ENCODE measurements around the gene TEDDM1.
"Not testable (repeated sequence)": the region's sequence is repeated elsewhere in the genome, so short reads cannot be mapped to it uniquely, and the experiment has no call there.

The TEDDM1 gene

DNA sequence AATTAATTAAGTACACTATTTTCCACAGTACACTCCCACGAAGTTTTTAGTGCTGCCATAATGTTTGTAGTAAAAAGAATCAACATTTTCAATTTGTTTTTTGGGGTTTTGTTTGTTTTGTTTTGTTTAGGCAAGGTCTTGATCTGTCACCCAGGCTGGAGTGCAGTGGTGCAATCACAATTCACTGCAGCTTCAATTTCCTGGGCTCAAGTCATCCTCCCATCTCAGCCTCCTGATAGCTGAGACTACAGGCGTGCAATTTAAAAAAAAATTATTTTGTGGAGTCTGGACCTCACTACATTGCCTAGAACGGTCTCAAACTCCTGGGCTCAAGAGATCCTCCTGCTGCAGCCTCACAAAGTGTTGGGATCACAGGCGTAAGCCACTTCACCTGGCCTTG, 20.3 kb downstream of the TEDDM1 start:
- no peak for DNase-seq (ENCODE audit: low read depth)

DNA sequence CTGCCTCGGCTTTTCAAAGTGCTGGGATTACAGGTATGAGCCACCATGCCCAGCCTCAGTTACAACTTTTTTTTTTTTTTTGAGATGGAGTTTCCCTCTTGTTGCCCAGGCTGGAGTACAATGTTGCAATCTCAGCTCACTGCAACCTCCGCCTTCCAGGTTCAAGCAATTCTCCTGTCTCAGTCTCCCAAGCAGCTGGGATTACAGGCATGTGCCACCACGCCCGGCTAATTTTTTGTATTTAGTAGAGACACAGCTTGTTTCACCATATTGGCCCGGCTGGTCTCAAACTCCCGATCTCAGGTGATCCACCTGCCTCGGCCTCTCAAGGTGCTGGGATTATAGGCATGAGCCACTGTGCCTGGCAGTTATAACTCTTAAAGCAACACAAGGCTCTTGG, 20.7 kb downstream of the TEDDM1 start:
- DNase-seq (ENCODE audit: low read depth) = not testable (repeated sequence)

DNA sequence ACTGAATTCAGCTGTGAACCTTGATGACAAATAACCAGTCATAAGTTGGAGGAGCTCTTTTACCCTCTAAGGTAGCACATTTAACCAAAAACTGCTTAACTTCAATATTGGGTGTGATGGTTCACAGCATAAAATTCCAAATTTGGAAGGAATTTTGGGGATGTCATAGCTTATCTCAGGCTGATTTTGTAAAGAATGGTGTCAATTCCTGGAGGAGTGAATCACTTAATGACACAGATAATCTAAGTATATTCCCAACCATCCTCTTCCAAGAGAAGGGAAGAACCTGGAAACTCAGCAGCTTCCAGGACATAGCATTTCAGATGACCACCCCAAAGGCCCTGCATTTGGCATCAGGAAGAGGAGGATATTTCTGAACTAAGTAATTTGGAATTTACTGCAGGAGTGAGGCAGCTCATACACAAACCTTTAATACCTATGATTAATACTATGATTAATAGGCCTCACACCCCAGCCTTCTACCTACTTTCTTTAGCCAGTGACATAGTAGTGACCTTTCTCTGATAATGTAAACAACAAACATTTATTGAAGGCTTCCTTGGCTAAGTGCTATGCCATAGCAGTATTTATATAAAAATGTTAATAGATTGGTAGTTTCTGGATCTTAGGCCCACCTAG, 23.4 kb downstream of the TEDDM1 start:
- no peak for DNase-seq (ENCODE audit: low read depth)

DNA sequence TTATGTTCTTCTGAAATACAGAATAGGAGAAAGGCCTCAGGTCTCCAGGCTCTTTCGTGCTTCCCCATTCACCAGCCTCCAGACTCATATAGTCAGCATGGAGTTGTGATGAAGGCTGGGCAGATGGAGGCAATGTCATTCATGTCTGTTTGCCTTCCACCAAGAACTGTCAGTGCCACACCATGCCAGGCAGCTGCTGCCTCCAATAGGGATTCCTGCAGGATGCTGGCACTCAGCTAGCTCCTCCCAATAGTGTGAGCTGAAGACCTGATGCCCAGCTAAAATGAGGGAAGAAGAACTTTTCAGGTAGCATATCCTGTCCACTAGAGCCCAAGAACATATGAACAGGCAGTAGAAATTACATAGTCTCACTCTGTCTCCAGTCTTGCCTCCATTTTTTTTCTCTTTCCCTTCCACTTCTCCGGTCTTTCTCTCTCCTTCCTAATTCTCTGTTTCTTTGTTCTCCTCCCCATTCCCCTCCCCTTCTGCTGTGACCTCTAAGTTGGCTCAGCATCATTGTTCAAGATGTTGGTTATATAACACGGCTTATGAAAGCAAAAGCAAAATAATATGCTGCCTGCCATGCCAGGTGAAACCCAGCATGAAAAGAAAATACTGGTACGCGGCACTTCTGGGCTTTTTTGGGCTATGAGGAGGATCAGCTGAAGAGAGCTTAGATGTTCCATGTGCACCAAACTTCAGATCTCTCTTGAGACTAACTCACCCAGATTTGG, 26.2 kb downstream of the TEDDM1 start:
- DNase-seq (ENCODE audit: low read depth) = no peak

DNA sequence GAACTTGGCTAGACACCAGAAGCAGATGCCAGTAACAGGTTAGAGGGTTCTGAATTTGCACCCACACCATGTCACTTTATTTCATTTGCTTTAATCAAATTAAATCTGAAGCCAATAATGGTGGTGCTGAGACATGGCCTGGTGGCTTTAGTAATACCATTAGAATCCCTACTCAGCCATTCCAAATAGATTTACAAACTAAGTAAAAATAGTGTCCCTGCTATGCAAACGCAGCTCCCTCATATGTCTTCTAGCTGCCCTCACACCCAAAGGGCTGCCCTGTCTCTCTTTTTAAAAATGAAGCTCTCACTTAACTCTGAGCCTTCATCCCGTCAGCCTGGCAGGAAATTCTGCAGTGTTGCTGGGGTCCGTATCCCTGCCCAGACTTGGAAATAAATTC, 29.9 kb downstream of the TEDDM1 start:
- DNase-seq (ENCODE audit: low read depth) = no peak

DNA sequence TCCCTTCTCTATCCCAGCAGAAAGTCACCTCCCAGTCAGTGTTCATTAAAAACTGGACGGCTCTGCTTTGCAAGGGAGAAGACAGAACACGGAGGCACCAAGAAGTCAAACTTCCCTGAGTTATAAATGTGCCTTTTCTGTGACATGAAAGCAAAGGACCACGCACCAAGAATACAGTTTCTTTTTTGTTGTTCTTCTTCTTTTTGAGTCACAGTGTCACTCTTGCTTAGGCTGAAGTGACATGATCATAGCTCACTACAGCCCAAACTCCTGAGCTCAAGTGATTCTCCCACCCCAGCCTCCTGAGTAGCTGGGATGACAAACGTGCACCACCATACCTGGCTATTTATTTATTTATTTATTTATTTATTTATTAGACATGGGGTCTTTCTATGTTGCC, 31.6 kb downstream of the TEDDM1 start:
- no peak for DNase-seq (ENCODE audit: low read depth)

DNA sequence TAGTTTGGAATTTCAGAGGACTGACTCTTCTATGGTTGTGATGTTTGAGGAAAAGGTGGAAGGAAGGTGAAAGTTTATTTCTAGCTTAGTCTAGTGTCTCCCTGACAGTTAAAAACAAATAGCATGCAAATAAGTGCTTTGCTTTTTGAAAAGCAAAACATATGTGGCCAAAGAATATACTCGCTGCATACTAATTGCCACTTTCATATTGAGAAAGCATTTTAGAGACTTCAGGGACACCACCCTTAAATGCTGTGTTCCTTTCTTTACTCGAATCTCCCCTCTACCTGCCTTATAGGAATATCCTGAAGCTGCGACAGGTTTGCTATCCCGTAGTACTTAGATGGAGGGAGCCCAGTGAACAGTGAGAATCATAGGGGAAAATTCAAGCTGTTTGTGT, 32.1 kb downstream of the TEDDM1 start:
- DNase-seq (ENCODE audit: low read depth) = no peak

DNA sequence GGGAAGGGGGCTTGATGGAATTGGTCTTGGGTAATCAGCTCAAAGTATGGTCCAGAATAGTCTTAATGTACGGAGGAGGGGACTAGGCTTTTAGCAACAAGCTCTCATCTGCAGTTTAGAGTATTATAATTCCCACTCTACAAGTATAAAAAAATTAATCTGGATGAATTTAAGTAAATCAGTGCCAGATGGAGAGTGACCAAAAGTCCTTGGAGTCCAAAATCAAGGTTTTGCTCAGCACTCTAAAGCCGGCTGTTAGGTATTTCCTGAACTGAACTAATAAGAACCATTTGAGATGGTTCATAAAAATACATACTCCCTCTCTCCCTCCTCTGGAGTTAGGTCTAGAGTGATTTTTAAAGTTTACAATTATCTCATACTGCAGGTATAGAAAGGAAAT, 32.5 kb downstream of the TEDDM1 start:
- no peak for DNase-seq (ENCODE audit: low read depth)

DNA sequence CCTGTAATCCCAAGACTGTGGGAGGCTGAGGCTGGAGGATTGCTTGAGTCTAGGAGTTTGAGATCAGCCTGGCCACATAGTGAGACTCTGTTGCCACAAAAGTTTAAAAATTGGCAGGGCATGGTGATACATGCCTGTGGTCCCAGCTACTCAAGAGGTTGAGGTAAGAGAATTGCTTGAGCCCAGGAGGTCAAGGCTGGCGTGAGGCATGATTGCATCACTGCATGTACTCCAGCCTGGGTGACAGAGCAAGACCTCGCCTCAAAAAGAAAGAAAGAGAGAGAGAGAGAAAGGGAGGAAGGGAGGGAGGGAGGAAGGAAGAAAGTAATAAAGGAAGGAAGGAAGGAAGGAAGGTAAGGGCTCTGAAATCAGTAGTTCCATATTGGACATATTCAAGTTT, 33.9 kb downstream of the TEDDM1 start:
- no peak for DNase-seq (ENCODE audit: low read depth)

DNA sequence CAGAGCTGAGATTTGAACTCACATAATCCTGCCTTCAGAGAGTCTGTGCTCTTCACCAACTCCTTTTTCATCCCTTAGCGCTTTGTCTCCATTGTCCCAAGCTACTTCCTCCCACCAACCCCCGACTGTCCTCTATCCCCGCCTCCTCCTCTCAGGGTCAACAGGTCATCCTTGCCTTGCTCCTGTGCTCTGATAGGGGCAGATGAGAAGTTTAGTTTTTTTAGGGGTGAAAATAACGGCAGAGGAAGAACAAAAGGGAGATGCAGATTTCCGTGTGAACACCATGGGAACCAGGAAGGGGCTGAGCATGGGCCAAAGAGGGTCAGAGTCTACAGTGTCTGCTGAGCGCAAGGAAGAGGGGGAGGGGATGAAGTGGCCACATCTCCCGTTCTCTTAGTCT, 40.8 kb downstream of the TEDDM1 start:
- no peak for DNase-seq (ENCODE audit: low read depth)

DNA sequence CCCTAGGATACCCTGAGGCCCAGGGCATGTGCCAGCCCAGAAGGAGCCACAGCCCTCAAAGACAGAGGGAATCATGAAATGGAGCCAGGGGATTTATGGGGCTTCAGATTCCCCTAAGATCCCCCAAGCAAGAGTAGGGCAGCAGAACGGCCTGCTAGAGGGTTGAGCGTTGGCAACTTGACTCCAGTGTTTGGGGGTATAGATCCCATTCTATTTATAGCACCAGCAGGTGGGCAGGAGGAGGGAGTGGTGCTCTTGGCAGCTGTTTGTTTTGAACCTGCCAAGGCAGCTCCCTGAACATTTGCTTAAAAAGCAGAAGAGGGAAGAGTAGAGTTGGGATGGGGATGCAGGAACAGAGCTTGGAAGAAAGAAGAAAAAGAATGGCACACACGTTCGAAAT, 42.6 kb downstream of the TEDDM1 start:
- no peak for DNase-seq (ENCODE audit: low read depth)

DNA sequence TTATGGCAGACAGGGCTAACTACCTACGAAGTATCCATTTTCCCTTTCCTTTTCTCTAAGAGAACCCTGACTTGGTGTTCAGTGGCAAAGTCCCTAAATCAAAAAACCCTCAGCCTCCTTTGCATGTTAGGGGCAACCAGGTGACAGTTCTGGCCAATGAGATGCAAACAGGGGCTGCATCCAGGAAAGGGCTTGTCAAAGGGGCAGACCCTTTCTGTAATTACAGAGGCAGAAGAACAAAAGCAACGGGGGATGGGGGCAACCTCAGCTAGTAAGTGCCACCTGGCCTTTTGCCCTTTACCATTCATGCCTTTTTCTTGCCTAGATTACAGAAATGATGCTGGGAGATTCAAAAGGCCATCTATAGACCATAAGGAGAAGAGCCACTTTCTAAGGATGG, 43.3 kb downstream of the TEDDM1 start:
- no peak for DNase-seq (ENCODE audit: low read depth)

DNA sequence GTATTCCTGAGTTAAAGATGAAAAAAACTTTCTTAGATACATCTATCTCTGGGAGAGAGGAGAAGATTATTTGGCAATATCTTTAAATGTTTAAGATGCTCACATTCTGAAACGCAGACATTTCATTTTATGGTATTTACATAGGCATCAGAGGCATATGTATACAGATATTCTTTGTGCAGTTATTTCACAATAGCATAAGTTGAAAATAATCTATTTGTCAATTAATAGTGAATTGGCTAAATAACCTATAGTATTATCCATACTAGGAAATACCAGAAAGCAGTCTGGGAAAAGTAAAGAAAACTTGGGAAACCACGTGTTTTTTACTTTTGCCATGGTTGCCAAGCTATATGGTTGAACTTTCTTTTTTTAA, 44.8 kb downstream of the TEDDM1 start:
- no peak for DNase-seq (ENCODE audit: low read depth)

DNA sequence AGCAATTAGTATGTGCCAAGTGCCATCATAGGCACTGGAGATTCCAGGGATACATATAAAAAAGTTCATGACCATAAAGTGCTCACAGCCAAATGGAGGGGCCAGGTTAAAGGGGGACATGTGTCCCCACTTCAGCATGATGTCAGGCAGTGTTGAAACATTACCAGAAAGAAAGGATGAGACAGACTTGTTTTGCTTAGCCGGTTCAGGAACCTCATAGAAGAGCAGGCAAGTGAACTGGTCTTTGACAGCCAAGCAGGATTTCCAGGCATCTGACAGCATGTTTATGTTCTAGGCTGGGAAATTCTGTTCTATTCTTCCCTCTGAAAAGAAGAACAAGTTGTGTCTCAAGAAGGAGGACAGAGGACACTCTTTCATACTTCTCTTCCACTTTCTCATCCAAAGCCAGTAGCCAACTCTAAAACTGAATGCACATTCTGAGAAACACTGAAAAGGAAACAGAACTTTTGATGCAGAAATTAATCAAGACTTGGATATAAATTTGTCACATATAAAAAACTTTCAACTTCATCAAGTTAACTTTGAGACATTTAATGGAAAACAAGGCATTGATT, 48.6 kb downstream of the TEDDM1 start:
- DNase-seq (ENCODE audit: low read depth) = no peak

DNA sequence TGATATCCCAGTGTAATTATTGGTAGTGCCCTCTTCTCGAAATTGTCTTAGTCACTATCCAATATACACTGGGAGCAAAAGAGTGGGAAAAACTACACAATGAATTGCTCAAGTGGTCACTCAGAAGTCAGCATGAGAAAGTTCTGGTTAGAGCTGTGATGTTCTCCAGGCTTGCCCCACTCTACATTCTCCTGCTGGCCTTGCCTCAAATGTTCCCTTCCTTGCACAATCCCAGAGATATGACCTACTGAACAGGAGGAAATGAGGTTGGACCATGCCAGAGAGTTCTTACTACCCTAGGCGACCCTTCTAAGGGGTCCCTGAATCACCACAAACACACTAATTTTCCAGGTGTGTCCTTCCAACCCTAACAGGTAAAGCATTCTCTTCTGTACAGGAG, 49.6 kb downstream of the TEDDM1 start:
- no peak for DNase-seq (ENCODE audit: low read depth)

DNA sequence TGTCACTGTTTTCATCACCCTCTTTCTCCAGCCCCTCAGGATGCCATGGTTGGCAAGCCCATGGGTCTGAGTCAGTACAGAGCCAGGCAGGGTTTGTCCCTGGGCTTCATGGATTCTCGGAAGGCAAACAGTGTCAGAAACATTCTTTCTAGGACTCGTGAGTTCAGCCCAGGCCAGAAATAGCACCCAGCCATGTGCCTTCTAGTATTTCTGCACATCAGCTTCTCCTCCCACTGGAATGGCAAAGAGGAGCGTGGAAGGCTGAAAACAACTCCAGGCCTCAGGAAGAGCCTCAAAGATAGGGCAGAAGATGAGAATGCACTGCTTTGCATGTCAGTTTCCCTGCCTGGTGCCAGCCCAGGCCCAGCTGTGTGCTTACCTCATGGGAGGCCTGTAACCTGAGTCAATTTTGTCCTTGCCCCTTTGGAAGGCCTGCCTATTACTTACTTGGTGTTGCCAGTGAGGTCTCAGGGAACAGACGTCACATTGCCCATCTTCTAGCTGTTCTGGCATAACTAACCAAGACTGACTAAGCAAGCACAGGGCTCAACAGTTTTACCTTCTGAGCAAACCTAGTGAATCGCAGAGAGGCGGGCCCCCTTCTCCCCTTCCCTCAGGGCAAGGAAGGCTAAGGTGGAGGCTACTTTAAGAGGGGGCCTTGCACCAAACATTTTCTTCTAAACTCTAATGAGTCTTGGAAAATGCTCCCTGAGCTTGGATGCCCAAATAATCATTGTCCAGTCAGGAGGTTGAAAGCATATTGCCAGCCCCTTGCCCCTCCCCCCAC, 51.3 kb downstream of the TEDDM1 start:
- no peak for DNase-seq (ENCODE audit: low read depth)
